Measurements from ENCODE around the gene COMT. TPM values are rescaled to one million over a fixed set of nuclear protein-coding genes. Genes with fewer than 3 reads are reported as not detected.

The COMT gene
- total and polyA plus RNA-seq, 10 donors, result 63.5 to 216 (median 99.3) TPM

DNA sequence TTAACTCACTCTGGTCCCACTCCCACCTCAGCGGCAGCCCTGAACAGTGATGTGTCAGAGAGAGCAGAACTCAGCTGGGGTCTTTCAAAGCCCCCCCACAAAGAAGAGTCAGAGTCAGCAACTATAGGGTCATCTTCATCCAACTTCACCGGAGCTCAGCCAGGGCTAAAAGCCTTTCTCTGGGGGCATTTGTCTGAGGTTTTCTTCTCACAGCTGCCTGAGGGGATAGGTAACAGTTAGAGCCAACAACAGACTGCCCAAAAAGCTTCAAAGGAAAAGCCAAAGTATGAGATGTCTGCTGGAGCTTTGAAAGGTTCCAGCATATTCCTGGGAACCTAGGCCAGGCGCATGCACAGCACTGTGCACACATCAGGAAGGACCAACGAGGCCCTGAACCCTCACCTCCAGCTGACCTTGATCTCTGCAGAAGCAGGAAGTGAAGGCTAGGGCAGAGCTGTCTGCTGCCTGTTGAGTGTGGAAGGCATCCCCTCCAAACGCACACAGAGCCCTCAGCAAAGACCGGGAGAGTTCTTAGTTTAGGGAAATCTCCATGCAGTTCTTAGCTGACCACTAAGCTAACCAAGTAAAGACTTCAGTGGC is 28.1 kb upstream of the COMT start:
- WGBS, 5 donors, result 83 to 90% (median 87%) methylated on average over 6 of the region's 6 CpGs
- intact Hi-C loops (cut with DNase I; ENCODE audit: low total_unique reads), result no loop called here
- TF ChIP-seq, protein P1, sequence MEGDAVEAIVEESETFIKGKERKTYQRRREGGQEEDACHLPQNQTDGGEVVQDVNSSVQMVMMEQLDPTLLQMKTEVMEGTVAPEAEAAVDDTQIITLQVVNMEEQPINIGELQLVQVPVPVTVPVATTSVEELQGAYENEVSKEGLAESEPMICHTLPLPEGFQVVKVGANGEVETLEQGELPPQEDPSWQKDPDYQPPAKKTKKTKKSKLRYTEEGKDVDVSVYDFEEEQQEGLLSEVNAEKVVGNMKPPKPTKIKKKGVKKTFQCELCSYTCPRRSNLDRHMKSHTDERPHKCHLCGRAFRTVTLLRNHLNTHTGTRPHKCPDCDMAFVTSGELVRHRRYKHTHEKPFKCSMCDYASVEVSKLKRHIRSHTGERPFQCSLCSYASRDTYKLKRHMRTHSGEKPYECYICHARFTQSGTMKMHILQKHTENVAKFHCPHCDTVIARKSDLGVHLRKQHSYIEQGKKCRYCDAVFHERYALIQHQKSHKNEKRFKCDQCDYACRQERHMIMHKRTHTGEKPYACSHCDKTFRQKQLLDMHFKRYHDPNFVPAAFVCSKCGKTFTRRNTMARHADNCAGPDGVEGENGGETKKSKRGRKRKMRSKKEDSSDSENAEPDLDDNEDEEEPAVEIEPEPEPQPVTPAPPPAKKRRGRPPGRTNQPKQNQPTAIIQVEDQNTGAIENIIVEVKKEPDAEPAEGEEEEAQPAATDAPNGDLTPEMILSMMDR (IDR thresholded peaks at IDR 0.05 in 8 of 11, conservative IDR thresholded peaks at IDR 0.05 in 3 of 11), result no peak
- TF ChIP-seq POLR2AphosphoS5 (IDR thresholded peaks at IDR 0.05) (no peak), POLR2A (IDR thresholded peaks at IDR 0.05) (no peak)
- H3K27ac ChIP-seq, result no peak overlapping the region
- no peaks in the 10 kb centered on the region for H3K27me3 ChIP-seq (replicated peaks in 1 of 7)
- H3K4me3 ChIP-seq, result no peak overlapping the region
- peaks cover 0 to 5% (median 0%) of the 10 kb centered on the region in 8 donors for H3K9me3 ChIP-seq
- DNase-seq, result no peak
- H3K4me1 ChIP-seq, result peaks cover 0 to 5% (median 0%) of the 10 kb centered on the region in 6 donors
- peaks cover 2 to 89% (median 67%) of the 10 kb centered on the region in 6 donors for H3K36me3 ChIP-seq

DNA sequence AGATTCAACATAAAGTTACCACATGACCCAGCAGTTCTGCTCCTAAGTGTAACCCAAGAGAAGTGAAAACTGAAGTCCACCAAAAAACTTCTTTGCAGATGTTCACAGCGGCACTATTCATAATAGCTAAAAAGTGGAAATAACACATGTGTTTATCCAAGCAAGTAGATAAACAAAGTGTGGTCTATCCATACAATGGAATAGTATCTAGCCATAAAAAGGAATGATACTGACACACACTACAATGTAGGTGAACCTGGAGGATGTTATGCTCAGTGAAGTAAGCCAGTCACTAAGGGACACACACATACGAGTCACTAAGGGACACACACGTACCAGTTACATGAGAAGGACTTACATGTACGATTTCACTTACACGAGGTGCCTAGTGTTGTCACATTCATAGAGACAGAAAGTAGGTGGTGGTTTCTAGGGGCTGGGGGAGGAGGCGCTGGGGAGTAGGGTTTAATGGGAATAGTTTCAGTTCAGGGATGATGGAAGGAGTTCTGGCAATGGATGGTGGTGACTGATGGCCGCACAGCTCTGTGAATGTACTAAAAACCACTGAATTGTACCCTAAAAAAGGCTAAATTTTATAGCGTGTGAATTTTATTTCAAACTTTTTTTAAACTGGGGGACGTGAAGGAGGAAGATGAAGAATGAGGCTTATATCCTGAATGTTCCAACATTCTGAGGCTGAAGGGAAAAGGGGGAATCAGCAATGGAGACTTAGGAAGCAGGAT is 27.2 kb upstream of the COMT start:
- no peak overlapping the region for H3K27ac ChIP-seq
- H3K36me3 ChIP-seq, result peaks cover 2 to 95% (median 71%) of the 10 kb centered on the region in 6 donors
- no peak overlapping the region for H3K4me3 ChIP-seq
- intact Hi-C loops (cut with DNase I; ENCODE audit: low total_unique reads), result no loop called here
- H3K4me1 ChIP-seq, result peaks cover 0 to 5% (median 0%) of the 10 kb centered on the region in 6 donors
- TF ChIP-seq POLR2AphosphoS5 (IDR thresholded peaks at IDR 0.05), result no peak
- no peak for TF ChIP-seq POLR2A (IDR thresholded peaks at IDR 0.05)
- TF ChIP-seq, protein P1 (IDR thresholded peaks at IDR 0.05 in 8 of 11, conservative IDR thresholded peaks at IDR 0.05 in 3 of 11), result no peak
- no peaks in the 10 kb centered on the region for H3K27me3 ChIP-seq (replicated peaks in 1 of 7)
- 92 to 97% (median 96%) methylated on average over 9 of the region's 9 CpGs for WGBS, 5 donors
- no peak for DNase-seq
- peaks cover 0 to 5% (median 0%) of the 10 kb centered on the region in 8 donors for H3K9me3 ChIP-seq

DNA sequence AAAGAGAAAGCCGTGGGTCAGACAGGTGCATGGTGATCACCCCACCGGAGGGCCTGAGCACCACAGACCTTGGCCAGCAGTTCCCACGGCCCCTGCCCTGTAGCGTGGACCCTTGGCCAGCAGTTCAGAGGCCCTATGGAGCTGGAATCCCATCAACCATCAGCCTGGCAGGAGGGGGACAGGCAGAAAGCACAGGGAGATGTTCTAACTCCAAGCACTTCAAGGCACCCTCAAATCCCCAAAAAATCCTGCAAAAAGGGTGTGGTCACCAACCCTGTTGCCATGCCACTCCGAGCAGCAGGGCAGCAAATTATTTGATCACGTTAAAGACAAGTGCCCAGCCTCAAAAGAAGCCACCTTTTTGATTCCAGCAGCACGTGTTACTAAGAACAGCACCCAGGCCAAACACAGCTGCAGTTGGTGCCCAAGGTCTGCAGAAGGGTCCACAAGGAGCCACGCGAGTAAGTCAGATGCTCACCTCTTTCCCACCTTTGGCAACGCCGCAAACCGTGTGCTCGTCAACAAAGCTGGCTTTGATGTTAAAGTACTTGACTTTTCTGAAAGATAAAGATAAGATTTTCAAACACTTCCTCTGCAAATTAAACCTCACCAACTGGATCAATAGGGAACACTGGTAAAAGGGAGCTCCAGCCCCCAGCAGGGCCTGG is 26.2 kb upstream of the COMT start:
- DNase-seq, result no peak
- Histone ChIP-seq H3K9me3 (peaks cover 0 to 5% (median 0%) of the 10 kb centered on the region in 8 donors), H3K4me3 (no peak overlapping the region), H3K36me3 (peaks cover 2 to 100% (median 73%) of the 10 kb centered on the region in 6 donors), H3K27ac (no peak overlapping the region), H3K27me3 (replicated peaks in 1 of 7) (no peaks in the 10 kb centered on the region), H3K4me1 (no peaks in the 10 kb centered on the region)
- intact Hi-C loops (cut with DNase I; ENCODE audit: low total_unique reads), result no loop called here
- WGBS, 5 donors, result 81 to 89% (median 84%) methylated on average over 11 to 13 of the region's 13 CpGs
- no peak for TF ChIP-seq POLR2AphosphoS5 (IDR thresholded peaks at IDR 0.05)
- no peak for TF ChIP-seq POLR2A (IDR thresholded peaks at IDR 0.05)
- TF ChIP-seq, protein P1 (IDR thresholded peaks at IDR 0.05 in 8 of 11, conservative IDR thresholded peaks at IDR 0.05 in 3 of 11), result no peak

DNA sequence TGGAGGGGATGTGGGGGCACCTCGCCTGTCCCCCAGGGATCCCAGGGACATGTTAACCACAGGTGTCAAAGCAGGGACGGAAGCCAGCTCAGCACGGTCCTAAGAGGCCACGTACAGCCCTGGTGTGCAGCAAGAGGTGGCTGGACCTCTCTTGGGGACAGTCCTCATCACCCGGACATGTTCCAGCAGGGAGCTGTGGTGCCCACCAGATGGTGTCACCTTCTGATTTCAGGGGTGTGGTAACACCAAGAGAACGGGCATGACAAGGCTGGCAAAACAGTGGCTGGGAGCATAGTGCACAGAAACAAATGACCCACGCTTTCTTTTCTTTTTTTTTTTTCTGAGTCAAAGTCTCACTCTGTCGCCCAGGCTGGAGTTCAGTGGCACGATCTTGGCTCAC is 25.6 kb upstream of the COMT start:
- no peaks in the 10 kb centered on the region for H3K27me3 ChIP-seq (replicated peaks in 1 of 7)
- H3K4me3 ChIP-seq, result no peak overlapping the region
- intact Hi-C loops (cut with DNase I; ENCODE audit: low total_unique reads), result no loop called here
- TF ChIP-seq, protein P1 (IDR thresholded peaks at IDR 0.05 in 8 of 11, conservative IDR thresholded peaks at IDR 0.05 in 3 of 11), result no peak
- TF ChIP-seq POLR2A (IDR thresholded peaks at IDR 0.05) (no peak), POLR2AphosphoS5 (IDR thresholded peaks at IDR 0.05) (no peak)
- no peak overlapping the region for H3K27ac ChIP-seq
- no peak for DNase-seq
- no peaks in the 10 kb centered on the region for H3K4me1 ChIP-seq
- H3K36me3 ChIP-seq, result peaks cover 2 to 97% (median 72%) of the 10 kb centered on the region in 6 donors
- H3K9me3 ChIP-seq, result peaks cover 0 to 5% (median 0%) of the 10 kb centered on the region in 8 donors
- 81 to 95% (median 86%) methylated on average over 9 of the region's 9 CpGs for WGBS, 5 donors
